Panc1 (cell line): ENCODE data around the gene SHOC1. TPM values are rescaled to one million over a fixed set of nuclear protein-coding genes. Genes with fewer than 3 reads are reported as not detected.

Source experiments
- ATAC-seq: fragments of 200-7000 bp; cut with Tn5 transposase; 2 replicates; pipeline ENCODE4 v1.9.1; 2020; ENCODE audit warnings: mild to moderate bottlenecking, moderate library complexity
- BruUV-seq: library from RNA; stranded (reverse); fragments of 400-500 nt; replicated peaks from 2 replicates; lab custom pipeline; 2021; lab: Mats Ljungman, UMichigan
- CTCF ChIA-PET: fragments of 300-600 bp; sonication (Branson Sonifier 250); formaldehyde crosslinking; loops from one replicate; lab custom pipeline; 2022; ENCODE audit warnings: antibody characterized with exemption; lab: Charles Lee
- POLR2A ChIA-PET: fragments of 300-600 bp; sonication (Branson Sonifier 250); formaldehyde crosslinking; loops from one replicate; lab custom pipeline; 2022; ENCODE audit warnings: antibody characterized with exemption; lab: Charles Lee
- DNase-seq: peaks from one replicate; pipeline ENCODE4 v3.0.0-alpha.2; 2010; ENCODE audit warnings: low read depth, low spot score
- H3K27ac ChIP-seq: 2 replicates; pipeline ENCODE4 v1.5.1; 2011; ENCODE audit warnings: mild to moderate bottlenecking, low read length, inconsistent platforms
- H3K27me3 ChIP-seq: fragments of 200-500 bp; sonication (Bioruptor generic); 2 replicates; pipeline ENCODE4 v1.6.0; 2014; ENCODE audit warnings: low read length, inconsistent platforms; ENCODE audit not compliant: control insufficient read depth, insufficient read depth
- H3K36me3 ChIP-seq: fragments of 200-500 bp; sonication (Bioruptor generic); 2 replicates; pipeline ENCODE4 v1.5.1; 2014; ENCODE audit warnings: inconsistent platforms, mild to moderate bottlenecking, low read length, moderate library complexity; ENCODE audit not compliant: control insufficient read depth, insufficient read depth
- H3K4me1 ChIP-seq: 2 replicates; pipeline ENCODE4 v1.5.1; 2011; ENCODE audit warnings: inconsistent platforms, mild to moderate bottlenecking, low read length, moderate library complexity; ENCODE audit not compliant: control insufficient read depth, insufficient read depth
- H3K4me3 ChIP-seq, 2 experiments: 2 replicates each; pipeline ENCODE4 v1.5.1; 2011 to 2012; ENCODE audit warnings: low read depth in 2 of 2, low read length in 2 of 2, mild to moderate bottlenecking in 2 of 2, inconsistent platforms in 1 of 2, moderate library complexity in 1 of 2
- H3K9me3 ChIP-seq: fragments of 200-500 bp; sonication (Bioruptor generic); 2 replicates; pipeline ENCODE4 v1.5.1; 2014; ENCODE audit warnings: low read depth, mild to moderate bottlenecking, inconsistent platforms, low read length, moderate library complexity; ENCODE audit not compliant: control insufficient read depth, insufficient read depth
- CTCF ChIP-seq: fragments of 450-650 bp; IDR thresholded peaks from 2 replicates; pipeline ENCODE4 v1.5.1; 2017; ENCODE audit warnings: mild to moderate bottlenecking
- POLR2AphosphoS5 ChIP-seq: IDR thresholded peaks from 2 replicates; pipeline ENCODE4 v1.6.1; 2012; ENCODE audit warnings: mild to moderate bottlenecking, low read depth, low read length, moderate library complexity
- REST ChIP-seq, 2 experiments: IDR thresholded peaks; 2 replicates each; pipeline ENCODE4 v1.6.1; 2011 to 2012; ENCODE audit warnings: low read depth in 2 of 2, control low read depth in 1 of 2, low read length in 1 of 2, mild to moderate bottlenecking in 1 of 2, moderate library complexity in 1 of 2; ENCODE audit not compliant: insufficient read depth in 1 of 2
- SIN3A ChIP-seq: IDR thresholded peaks from 2 replicates; pipeline ENCODE4 v1.6.1; 2012; ENCODE audit warnings: low read depth, mild to moderate bottlenecking, low read length, moderate library complexity, borderline replicate concordance; ENCODE audit not compliant: insufficient read depth
- TCF7L2 ChIP-seq: IDR thresholded peaks from 2 replicates; pipeline ENCODE4 v1.6.1; 2011; ENCODE audit warnings: mild to moderate bottlenecking, low read depth, low read length, inconsistent platforms
- in situ Hi-C: cut with HindIII; loops from 2 replicates; pipeline ENCODE4 v1.10.0; 2016; ENCODE audit warnings: low sequenced_read_pairs, low pct_unique_long_range_greater_than_20kb
- intact Hi-C: fragments of 100-400 bp; cut with micrococcal nuclease; formaldehyde crosslinking; loops from one replicate; pipeline ENCODE4 v1.10.0; 2022; ENCODE audit not compliant: unreplicated experiment
- total RNA-seq: library from RNA; stranded (reverse); gene quantifications from one replicate; pipeline ENCODE4 v1.2.1, GENCODE V29; 2021; ENCODE audit not compliant: unreplicated experiment

Gene SHOC1
- total RNA-seq, 1 experiment from 2014 or later = 0.10 TPM

- intact Hi-C loops = no loop called here
- Histone ChIP-seq H3K4me1 (no peaks in the 10 kb centered on the region), H3K27ac (no peak overlapping the region), H3K27me3 (no peaks in the 10 kb centered on the region), H3K9me3 (no peaks in the 10 kb centered on the region), H3K4me3 (no peak overlapping the region), H3K36me3 (no peaks in the 10 kb centered on the region; the same call in 1 of the 2 replicates)
- BruUV-seq = no TSS peak
- DNase-seq (no peak), ATAC-seq (no peak)
- in situ Hi-C loops = no loop called here
- no peak for TF ChIP-seq REST (IDR thresholded peaks at IDR 0.05; ENCODE audit: insufficient read depth in 1 of 2, low read depth in 2 of 2, low read length in 1 of 2)
- TF ChIP-seq SIN3A = no peak
- TF ChIP-seq CTCF = no peak
- TF ChIP-seq TCF7L2 = no peak
- no peak for TF ChIP-seq POLR2AphosphoS5
- ChIA-PET POLR2A (no interaction called here), CTCF (no interaction called here)
Measured at GRCh38 chr9:111799915-111800526, 5.3 kb upstream of the SHOC1 start.

- Histone ChIP-seq H3K27me3 (no peaks in the 10 kb centered on the region), H3K4me3 (no peak overlapping the region), H3K9me3 (no peaks in the 10 kb centered on the region), H3K36me3 (no peaks in the 10 kb centered on the region; the same call in 1 of the 2 replicates), H3K4me1 (no peaks in the 10 kb centered on the region), H3K27ac (no peak overlapping the region)
- no TSS peak for BruUV-seq
- no peak for DNase-seq
- POLR2A ChIA-PET = no interaction called here
- intact Hi-C loops = no loop called here
- no peak for ATAC-seq
- CTCF ChIA-PET = no interaction called here
- in situ Hi-C loops = no loop called here
- TF ChIP-seq SIN3A (no peak), POLR2AphosphoS5 (no peak), TCF7L2 (no peak), REST (IDR thresholded peaks at IDR 0.05; ENCODE audit: insufficient read depth in 1 of 2, low read depth in 2 of 2, low read length in 1 of 2) (no peak), CTCF (no peak)
Measured at GRCh38 chr9:111799506-111799905, 4.8 kb upstream of the SHOC1 start.
